EL (cell line): ENCODE results near the gene UEVLD.

ENCODE experiments used
- DNase-seq: peaks from one replicate; pipeline ENCODE4 v3.0.0-alpha.2; 2016

Gene UEVLD

GRCh38 chr11:18580113-18580766, 8.3 kb downstream of the UEVLD start:
- no peak for DNase-seq

GRCh38 chr11:18578975-18579598, 9.4 kb downstream of the UEVLD start:
- DNase-seq: no peak

GRCh38 chr11:18575361-18575760, 13.2 kb downstream of the UEVLD start:
- DNase-seq: no peak

GRCh38 chr11:18567081-18567480, 21.5 kb downstream of the UEVLD start:
- DNase-seq: peak; percentile 11

GRCh38 chr11:18566406-18566805, 22.1 kb downstream of the UEVLD start:
- no peak for DNase-seq

GRCh38 chr11:18564149-18564548, 24.4 kb downstream of the UEVLD start:
- DNase-seq: no peak

- peak; percentile 22 for DNase-seq
These were observed 25.3 kb downstream of the UEVLD start for GRCh38 chr11:18563090-18563730.

GRCh38 chr11:18548001-18548400, 40.5 kb downstream of the UEVLD start:
- no peak for DNase-seq

GRCh38 chr11:18540207-18541009, 48.1 kb downstream of the UEVLD start:
- no peak for DNase-seq

- DNase-seq: no peak
These were observed 52.3 kb downstream of the UEVLD start for GRCh38 chr11:18536209-18536608.

GRCh38 chr11:18534245-18534644, 54.3 kb downstream of the UEVLD start:
- DNase-seq: no peak

GRCh38 chr11:18533365-18533764, 55.2 kb downstream of the UEVLD start:
- DNase-seq: no peak

GRCh38 chr11:18527512-18527911, 61.0 kb downstream of the UEVLD start:
- peak; percentile 46 for DNase-seq

GRCh38 chr11:18526521-18527296, 61.8 kb downstream of the UEVLD start, which contains the start of gene TSG101:
TSS of gene TSG101 (minus strand) at chr11:18526942. CDS start at chr11:18526816, 126 bp downstream.
- DNase-seq: peak; percentile 94

- DNase-seq: no peak
These were observed 62.4 kb downstream of the UEVLD start for GRCh38 chr11:18526130-18526520.

- DNase-seq: no peak
These were observed 64.3 kb downstream of the UEVLD start for GRCh38 chr11:18524248-18524647.

- no peak for DNase-seq
These were observed 65.5 kb downstream of the UEVLD start for GRCh38 chr11:18523084-18523483.

- DNase-seq: no peak
These were observed 66.1 kb downstream of the UEVLD start for GRCh38 chr11:18522388-18522787.

GRCh38 chr11:18521122-18521521, 67.4 kb downstream of the UEVLD start:
- no peak for DNase-seq

GRCh38 chr11:18502352-18502751, 86.2 kb downstream of the UEVLD start:
- no peak for DNase-seq

GRCh38 chr11:18501629-18502028, 86.9 kb downstream of the UEVLD start:
- no peak for DNase-seq

- DNase-seq: no peak
These were observed 90.5 kb downstream of the UEVLD start for GRCh38 chr11:18498039-18498438.

GRCh38 chr11:18495703-18496102, 92.8 kb downstream of the UEVLD start:
- no peak for DNase-seq
